Non-pigmented ciliary epithelial cell (primary cell): ENCODE measurements around the gene TMEM259.

Experiments
- DNase-seq: peaks from one replicate; pipeline ENCODE4 v3.0.0-alpha.2; 2010; ENCODE audit warnings: low read depth

Gene TMEM259

GRCh38 chr19:1016647-1017114 lies 4.2 kb downstream of the TMEM259 start:
- no peak for DNase-seq

- no peak for DNase-seq
Observed at GRCh38 chr19:1015782-1016646, 4.9 kb downstream of the TMEM259 start.

GRCh38 chr19:1015061-1015781 lies 5.7 kb downstream of the TMEM259 start:
- no peak for DNase-seq

GRCh38 chr19:1014161-1015060 lies 6.5 kb downstream of the TMEM259 start:
- no peak for DNase-seq

GRCh38 chr19:1013218-1013617 lies 7.7 kb downstream of the TMEM259 start:
- no peak for DNase-seq

- DNase-seq, result no peak
Observed at GRCh38 chr19:1012334-1012733, 8.6 kb downstream of the TMEM259 start.

GRCh38 chr19:1011831-1012333 lies 9.0 kb downstream of the TMEM259 start:
- DNase-seq, result no peak

GRCh38 chr19:1010586-1011510 lies 10.1 kb downstream of the TMEM259 start:
- DNase-seq, result no peak

GRCh38 chr19:1009981-1010538 lies 10.9 kb downstream of the TMEM259 start:
- DNase-seq, result no peak

- DNase-seq, result no peak
Observed at GRCh38 chr19:1009041-1009980, 11.6 kb downstream of the TMEM259 start.

GRCh38 chr19:1008268-1009040 lies 12.5 kb downstream of the TMEM259 start:
- DNase-seq, result no peak

- no peak for DNase-seq
Observed at GRCh38 chr19:1007399-1008251, 13.3 kb downstream of the TMEM259 start.

- DNase-seq, result no peak
Observed at GRCh38 chr19:1006711-1007398, 14.1 kb downstream of the TMEM259 start.

GRCh38 chr19:1004803-1005664 lies 15.9 kb downstream of the TMEM259 start:
- DNase-seq, result no peak

GRCh38 chr19:1004204-1004802 lies 16.6 kb downstream of the TMEM259 start:
- DNase-seq, result no peak

- DNase-seq, result no peak
Observed at GRCh38 chr19:1003283-1003682, 17.6 kb downstream of the TMEM259 start.
